Measurements from ENCODE around the gene TMEM150C.

The TMEM150C gene

DNA sequence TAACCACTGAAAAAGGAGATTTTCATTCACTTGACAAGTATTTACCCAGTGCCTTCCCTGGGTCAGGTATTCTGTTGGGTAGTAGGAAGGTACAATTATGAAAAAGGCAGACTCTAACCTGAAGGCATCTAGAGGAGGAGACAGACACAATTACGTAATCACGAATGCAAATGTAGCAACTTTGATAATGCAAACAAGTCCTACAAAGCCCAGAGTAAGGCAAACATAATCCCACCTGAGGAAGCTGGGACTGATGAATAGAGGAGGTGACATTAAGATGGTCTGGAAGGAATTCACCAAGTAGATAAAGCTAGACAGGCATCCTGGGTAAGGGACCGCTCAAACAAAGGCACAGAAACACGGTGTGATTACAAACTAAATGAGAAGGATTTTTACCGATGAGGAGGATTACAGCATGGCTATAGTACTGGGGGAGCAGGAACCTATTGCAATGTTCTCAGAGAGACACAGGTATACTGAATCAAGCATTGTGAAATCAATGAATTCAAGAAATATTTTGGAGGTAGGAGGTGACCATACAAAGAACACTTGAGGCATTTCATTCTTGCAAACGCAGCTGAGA is 37.1 kb downstream of the TMEM150C start:
- peak; percentile 7 for DNase-seq (ENCODE audit: low read depth)
- TF ChIP-seq, protein P1, sequence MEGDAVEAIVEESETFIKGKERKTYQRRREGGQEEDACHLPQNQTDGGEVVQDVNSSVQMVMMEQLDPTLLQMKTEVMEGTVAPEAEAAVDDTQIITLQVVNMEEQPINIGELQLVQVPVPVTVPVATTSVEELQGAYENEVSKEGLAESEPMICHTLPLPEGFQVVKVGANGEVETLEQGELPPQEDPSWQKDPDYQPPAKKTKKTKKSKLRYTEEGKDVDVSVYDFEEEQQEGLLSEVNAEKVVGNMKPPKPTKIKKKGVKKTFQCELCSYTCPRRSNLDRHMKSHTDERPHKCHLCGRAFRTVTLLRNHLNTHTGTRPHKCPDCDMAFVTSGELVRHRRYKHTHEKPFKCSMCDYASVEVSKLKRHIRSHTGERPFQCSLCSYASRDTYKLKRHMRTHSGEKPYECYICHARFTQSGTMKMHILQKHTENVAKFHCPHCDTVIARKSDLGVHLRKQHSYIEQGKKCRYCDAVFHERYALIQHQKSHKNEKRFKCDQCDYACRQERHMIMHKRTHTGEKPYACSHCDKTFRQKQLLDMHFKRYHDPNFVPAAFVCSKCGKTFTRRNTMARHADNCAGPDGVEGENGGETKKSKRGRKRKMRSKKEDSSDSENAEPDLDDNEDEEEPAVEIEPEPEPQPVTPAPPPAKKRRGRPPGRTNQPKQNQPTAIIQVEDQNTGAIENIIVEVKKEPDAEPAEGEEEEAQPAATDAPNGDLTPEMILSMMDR (IDR thresholded peaks at IDR 0.05; ENCODE audit: low read depth, low read length), result no peak
- TF ChIP-seq MYC (IDR thresholded peaks at IDR 0.05; ENCODE audit: low read depth, low read length) (no peak), POLR2A (IDR thresholded peaks at IDR 0.05; ENCODE audit: extremely low read depth, insufficient read length) (no peak)
- TF ChIP-seq, protein P2, sequence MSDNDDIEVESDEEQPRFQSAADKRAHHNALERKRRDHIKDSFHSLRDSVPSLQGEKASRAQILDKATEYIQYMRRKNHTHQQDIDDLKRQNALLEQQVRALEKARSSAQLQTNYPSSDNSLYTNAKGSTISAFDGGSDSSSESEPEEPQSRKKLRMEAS (IDR thresholded peaks at IDR 0.05; ENCODE audit: low read depth, low read length), result no peak
- H3K4me3 ChIP-seq (ENCODE audit: low read depth, low read length), result no peak overlapping the region

DNA sequence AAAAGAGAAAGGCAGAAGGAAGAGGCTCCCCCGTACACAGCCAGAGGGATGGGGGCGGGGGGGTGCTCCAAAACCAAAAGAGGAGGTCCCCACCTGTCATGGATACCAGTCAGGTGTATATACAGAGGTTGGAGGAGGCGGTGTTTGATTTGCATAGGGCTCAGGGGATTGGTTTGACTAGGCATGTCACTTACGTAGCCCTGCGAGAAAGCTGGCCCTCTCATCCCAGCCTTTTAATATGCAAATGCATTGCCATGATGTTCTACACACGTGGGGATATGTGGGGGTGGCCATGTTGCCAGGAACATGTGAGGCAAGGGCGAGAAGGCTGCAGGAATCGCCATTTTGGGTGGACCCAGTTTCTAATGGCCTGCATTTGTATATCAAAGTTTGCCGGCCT is 38.6 kb downstream of the TMEM150C start:
- no peak for DNase-seq (ENCODE audit: low read depth)
- TF ChIP-seq POLR2A (IDR thresholded peaks at IDR 0.05; ENCODE audit: extremely low read depth, insufficient read length) (no peak), MYC (IDR thresholded peaks at IDR 0.05; ENCODE audit: low read depth, low read length) (no peak)
- TF ChIP-seq, protein P2 (IDR thresholded peaks at IDR 0.05; ENCODE audit: low read depth, low read length), result no peak
- TF ChIP-seq, protein P1 (IDR thresholded peaks at IDR 0.05; ENCODE audit: low read depth, low read length), result no peak
- H3K4me3 ChIP-seq (ENCODE audit: low read depth, low read length), result no peak overlapping the region

DNA sequence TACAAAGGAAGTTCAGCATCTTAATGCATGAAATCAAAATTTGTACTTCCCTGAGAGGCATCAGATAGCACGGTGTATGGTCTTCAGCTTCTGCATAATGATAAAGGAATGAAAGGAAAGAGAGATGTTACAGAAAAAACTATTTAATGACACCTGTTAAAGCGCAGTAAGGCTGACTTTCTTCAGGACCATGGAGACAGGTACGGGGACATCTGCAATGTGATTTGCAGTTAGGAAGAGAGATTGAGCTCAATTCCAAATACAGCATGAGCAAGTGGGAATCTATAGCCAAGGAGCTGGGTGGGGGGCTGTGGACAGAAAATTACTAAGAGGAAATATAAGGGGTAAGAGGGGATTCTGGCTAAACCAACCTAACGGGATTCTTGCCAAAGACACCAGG is 39.3 kb downstream of the TMEM150C start:
- no peak overlapping the region for H3K4me3 ChIP-seq (ENCODE audit: low read depth, low read length)
- TF ChIP-seq POLR2A (IDR thresholded peaks at IDR 0.05; ENCODE audit: extremely low read depth, insufficient read length) (no peak), MYC (IDR thresholded peaks at IDR 0.05; ENCODE audit: low read depth, low read length) (no peak)
- TF ChIP-seq, protein P1 (IDR thresholded peaks at IDR 0.05; ENCODE audit: low read depth, low read length), result no peak
- TF ChIP-seq, protein P2 (IDR thresholded peaks at IDR 0.05; ENCODE audit: low read depth, low read length), result no peak
- DNase-seq (ENCODE audit: low read depth), result no peak

DNA sequence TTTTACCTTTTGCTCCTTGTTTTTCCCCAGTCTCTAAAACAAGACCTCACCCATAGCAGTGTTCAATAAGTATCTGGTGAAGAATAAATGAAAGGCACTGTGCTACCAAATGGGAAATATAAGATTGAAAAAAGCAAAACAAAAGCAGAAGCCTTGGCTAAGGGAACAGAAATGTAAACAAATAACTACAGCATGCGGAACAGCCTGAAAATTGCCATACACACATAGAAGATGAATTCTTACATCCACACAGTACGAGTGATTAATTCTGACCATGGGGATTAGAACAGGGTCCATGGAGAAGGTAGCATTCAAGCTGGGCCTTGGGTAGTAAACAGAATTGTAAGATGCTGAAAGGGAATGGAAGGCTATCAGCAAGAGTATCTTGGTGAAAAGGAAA is 40.5 kb downstream of the TMEM150C start:
- DNase-seq (ENCODE audit: low read depth), result no peak
- TF ChIP-seq, protein P2 (IDR thresholded peaks at IDR 0.05; ENCODE audit: low read depth, low read length), result no peak
- TF ChIP-seq, protein P1 (IDR thresholded peaks at IDR 0.05; ENCODE audit: low read depth, low read length), result no peak
- TF ChIP-seq POLR2A (IDR thresholded peaks at IDR 0.05; ENCODE audit: extremely low read depth, insufficient read length) (no peak), MYC (IDR thresholded peaks at IDR 0.05; ENCODE audit: low read depth, low read length) (no peak)
- no peak overlapping the region for H3K4me3 ChIP-seq (ENCODE audit: low read depth, low read length)

DNA sequence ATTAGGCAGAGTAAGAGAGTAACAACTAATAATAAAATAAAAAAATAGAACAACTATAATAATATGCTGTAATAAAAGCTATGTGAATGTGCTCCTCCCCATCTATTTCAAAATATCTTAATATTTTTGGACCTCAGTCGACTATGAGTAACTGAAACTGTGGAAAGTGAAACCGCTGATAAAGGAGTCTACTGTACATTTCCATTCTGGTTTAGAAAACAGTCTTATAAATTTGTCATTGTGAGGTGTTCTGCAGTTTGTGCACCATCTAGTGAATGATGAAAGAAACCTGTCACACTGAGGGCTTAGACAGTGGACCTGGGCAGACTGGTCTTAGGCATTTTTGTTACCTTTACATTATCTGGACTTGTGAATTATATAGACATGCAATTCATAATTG is 42.0 kb downstream of the TMEM150C start:
- no peak for DNase-seq (ENCODE audit: low read depth)
- TF ChIP-seq POLR2A (IDR thresholded peaks at IDR 0.05; ENCODE audit: extremely low read depth, insufficient read length) (no peak), MYC (IDR thresholded peaks at IDR 0.05; ENCODE audit: low read depth, low read length) (no peak)
- TF ChIP-seq, protein P1 (IDR thresholded peaks at IDR 0.05; ENCODE audit: low read depth, low read length), result no peak
- TF ChIP-seq, protein P2 (IDR thresholded peaks at IDR 0.05; ENCODE audit: low read depth, low read length), result no peak
- no peak overlapping the region for H3K4me3 ChIP-seq (ENCODE audit: low read depth, low read length)

Data from NB4 (cell line).